Left ventricle myocardium superior (tissue), 1 donor: ENCODE measurements around the gene SMARCA4. TPM values are rescaled to one million over a fixed set of nuclear protein-coding genes. Genes with fewer than 3 reads are reported as not detected.
"Not testable (repeated sequence)": the region's sequence is repeated elsewhere in the genome, so short reads cannot be mapped to it uniquely, and the experiment has no call there.

Experiments used
- ATAC-seq: fragments of 200-7000 bp; cut with Tn5 transposase; one replicate; pipeline ENCODE4 v1.9.1; 2020; ENCODE audit warnings: mild to moderate bottlenecking, moderate library complexity
- DNase-seq: peaks from one replicate; pipeline ENCODE4 v3.0.0-alpha.2; 2020
- intact Hi-C: fragments of 100-400 bp; cut with micrococcal nuclease; formaldehyde crosslinking; loops from one replicate; pipeline ENCODE4 v1.11.0; 2022
- total RNA-seq: library from RNA; stranded (reverse); fragmentation: NEBNext Ultra II Directional; extraction: Animal tissue kit (Norgen Biotek cat#: 25700); gene quantifications from one replicate; pipeline ENCODE4 v1.2.1, GENCODE V29; 2021
- donor health status: DM: no; HTN: yes; CAD: no; lungs with severe emphysema.

The SMARCA4 gene
- total RNA-seq, 1 donor from 2014 or later = 41.6 TPM

DNA sequence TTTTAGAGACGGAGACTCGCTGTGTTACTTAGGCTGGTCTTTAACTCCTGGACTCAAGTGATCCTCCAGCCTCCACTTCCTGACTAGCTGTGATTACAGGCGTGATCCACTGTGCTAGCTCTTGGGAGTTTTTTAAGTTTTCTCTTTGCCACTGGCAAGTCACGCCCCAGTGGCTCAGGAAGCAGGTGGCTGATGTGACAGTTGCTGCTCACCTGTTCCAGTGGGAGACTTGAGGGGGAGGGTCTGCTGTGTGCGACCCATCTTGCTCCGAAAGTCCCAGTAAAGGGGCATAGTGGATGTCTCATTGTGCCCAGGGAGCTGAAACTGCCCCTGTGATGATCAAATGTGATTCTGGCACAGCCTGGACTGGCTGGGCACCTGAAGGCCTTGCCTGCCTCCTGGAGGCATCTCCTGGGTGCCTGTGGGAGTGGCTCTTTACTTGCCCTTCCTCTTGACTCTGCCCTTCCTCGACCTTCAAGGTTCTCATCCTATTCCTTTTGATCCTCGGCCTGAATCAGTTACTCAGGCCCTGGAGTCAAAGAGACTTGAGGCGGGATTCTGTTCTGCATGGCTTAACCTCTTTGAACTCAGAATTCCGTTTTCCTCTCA is 7.8 kb downstream of the SMARCA4 start:
- intact Hi-C loops = no loop called here
- DNase-seq (no peak), ATAC-seq (no peak)

DNA sequence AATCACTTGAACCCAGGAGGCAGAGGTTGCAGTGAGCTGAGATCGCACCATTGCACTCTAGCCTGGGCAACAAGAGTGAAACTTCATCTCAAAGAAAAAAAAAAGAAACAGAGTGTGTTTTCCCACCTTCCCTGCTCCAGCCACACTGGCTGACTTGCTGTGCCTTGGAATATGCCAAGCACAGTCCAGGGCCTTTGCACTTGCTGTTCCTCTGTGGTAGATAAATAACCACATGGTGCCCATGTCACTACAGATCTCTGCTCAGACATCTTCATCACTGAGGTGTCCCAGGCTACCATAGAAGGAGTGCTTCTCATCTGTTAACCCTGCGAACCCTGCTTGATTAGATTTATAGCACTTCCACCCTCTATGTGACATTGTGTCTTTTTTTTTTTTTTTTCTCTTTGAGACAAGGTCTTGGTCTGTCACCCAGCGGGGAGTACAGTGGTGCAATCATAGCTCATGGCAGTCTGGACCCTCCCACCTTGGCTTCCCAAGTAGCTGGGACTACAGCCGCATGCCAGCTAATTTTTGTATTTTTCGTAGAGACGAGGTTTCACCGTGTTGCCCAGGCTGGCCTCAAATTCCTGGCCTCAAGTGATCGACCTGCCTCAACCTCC is 10.4 kb downstream of the SMARCA4 start:
- ATAC-seq (no peak), DNase-seq (no peak)
- intact Hi-C loops = no loop called here

- DNase-seq (peak; percentile 71), ATAC-seq (peak; percentile 71)
- intact Hi-C loops = no loop called here
These were observed 14.7 kb downstream of the SMARCA4 start for GRCh38 chr19:10975374-10976130.

DNA sequence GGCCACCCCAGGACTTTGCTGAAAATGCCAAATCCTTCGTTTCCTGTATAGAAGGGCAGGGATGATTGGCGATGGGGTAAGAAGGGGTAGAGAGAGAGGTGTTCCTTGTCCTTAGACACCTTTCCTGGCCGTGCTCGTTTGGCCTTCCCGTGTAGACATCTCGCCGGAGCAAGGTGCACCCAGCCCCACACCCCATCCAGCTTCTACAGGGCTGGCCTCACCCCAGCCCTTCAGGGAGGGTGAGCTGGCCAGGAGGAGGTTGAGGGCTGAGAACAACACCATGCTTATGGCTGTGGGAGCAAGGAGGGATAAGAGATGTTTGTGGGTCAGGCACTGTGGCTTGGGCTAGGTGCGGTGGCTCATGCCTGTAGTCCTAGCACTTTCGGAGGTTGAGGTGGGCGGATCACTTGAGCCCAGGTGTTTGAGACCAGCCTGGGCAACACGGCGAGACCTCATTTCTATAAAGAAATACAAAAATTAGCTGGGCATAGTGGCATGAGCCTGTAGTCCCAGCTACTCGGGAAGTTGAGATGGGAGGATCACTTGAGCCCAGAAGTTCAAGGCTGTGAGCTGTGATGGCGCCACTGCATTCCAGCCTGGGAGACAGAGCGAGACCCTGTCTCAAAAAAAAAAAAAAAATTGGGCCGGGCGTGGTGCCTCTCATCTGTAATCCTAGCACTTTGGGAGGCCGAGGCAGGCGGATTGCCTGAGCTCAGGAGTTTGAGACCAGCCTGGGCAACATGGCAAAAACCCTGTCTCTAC is 15.5 kb downstream of the SMARCA4 start:
- intact Hi-C loops = no loop called here
- ATAC-seq (peak; percentile 30), DNase-seq (no peak)

- DNase-seq (no peak), ATAC-seq (no peak)
- intact Hi-C loops = no loop called here
These were observed 16.9 kb downstream of the SMARCA4 start for GRCh38 chr19:10977742-10978092.

DNA sequence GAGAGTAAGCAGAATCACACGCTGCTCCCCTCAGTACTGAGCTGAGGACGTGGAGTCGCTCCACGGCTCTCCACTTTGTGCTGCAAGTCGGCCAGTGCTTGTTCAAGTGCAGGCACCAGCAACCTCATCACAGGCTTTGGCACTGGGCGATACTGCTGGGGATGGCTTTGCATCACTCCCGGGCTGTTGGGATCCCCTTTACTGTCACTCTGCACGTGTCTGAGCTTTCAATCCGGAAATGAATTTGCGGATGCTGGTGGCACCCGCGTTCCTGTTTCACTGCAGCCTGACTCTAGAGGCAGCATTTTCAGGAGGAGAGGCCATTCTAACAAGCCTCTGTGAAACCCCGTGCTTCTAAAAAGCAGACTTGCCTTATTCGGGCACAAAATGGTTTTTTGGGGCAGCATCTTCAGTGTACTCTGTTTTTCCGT is 19.1 kb downstream of the SMARCA4 start:
- no peak for DNase-seq
- intact Hi-C loops = no loop called here
- no peak for ATAC-seq

- no peak for DNase-seq
- ATAC-seq = no peak
- intact Hi-C loops = no loop called here
These were observed 20.5 kb downstream of the SMARCA4 start for GRCh38 chr19:10981252-10981895.

DNA sequence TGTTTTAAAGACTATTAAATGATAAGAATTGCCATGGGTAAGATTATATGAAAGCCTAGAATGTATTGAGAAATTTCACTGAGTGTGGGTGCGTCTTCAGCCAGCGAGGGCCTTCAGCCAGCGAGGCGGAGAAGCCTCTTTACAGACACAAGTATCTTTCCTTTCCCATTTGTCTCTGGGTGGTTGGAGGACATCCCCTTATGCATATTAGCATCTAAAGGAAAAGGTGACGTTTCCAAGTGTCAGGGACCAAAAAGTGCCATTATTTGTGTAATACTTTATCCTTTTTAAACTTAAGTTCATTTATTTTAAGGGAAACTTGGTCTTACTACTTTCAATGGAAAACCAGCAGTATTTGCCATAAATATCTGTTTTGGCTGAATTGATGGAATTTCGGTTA is 22.2 kb downstream of the SMARCA4 start:
- intact Hi-C loops = no loop called here
- ATAC-seq = no peak
- no peak for DNase-seq

DNA sequence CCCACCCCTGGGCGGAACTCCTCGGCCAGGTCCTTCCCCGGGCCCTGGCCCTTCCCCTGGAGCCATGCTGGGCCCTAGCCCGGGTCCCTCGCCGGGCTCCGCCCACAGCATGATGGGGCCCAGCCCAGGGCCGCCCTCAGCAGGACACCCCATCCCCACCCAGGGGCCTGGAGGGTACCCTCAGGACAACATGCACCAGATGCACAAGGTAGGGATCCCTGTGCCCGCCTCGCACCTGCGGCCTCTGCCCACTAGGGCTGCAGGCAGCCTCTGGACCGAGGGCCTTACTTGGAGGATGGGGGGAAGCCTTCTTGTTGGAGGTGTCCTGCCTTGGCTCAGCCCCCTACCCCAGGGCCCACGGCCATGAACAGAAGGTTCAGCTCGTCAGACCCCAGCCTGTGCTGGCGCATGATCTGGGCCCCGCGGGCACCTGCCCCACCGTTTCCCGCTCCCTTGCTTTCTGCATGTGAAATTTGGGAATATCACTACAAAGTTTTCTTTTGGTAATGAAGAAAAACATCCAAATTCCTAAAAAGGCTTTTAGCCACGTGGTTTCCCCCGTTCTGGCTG is 23.4 kb downstream of the SMARCA4 start:
- DNase-seq (no peak), ATAC-seq (no peak)
- intact Hi-C loops = no loop called here

- ATAC-seq (no peak), DNase-seq (no peak)
- intact Hi-C loops = no loop called here
These were observed 24.7 kb downstream of the SMARCA4 start for GRCh38 chr19:10985502-10985901.

GRCh38 chr19:10986301-10987127 is 25.7 kb downstream of the SMARCA4 start:
- DNase-seq (no peak), ATAC-seq (no peak)
- intact Hi-C loops = no loop called here

DNA sequence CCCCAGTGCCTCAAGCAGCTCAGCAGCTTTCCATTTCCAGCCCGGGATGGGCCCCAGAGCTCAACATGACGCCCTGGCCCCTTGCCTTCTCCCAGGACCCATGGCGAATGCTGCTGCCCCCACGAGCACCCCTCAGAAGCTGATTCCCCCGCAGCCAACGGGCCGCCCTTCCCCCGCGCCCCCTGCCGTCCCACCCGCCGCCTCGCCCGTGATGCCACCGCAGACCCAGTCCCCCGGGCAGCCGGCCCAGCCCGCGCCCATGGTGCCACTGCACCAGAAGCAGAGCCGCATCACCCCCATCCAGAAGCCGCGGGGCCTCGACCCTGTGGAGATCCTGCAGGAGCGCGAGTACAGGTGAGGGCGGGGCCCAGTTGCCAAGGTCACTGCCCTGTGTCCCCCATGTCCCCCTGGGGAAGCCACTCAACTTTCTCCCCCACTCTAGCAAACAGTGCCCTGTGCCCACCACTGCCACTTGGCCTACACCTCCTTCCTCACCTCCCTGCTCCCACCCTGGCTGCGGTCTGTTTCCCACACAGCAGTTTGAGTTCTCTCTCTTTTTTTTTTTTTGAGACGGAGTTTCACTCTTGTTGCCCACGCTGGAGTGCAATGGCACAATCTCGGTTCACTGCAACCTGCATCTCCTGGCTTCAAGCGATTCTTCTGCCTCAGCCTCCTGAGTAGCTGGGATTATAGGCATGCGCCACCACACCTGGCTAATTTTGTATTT is 26.9 kb downstream of the SMARCA4 start:
- ATAC-seq (no peak), DNase-seq (no peak)
- intact Hi-C loops = no loop called here

DNA sequence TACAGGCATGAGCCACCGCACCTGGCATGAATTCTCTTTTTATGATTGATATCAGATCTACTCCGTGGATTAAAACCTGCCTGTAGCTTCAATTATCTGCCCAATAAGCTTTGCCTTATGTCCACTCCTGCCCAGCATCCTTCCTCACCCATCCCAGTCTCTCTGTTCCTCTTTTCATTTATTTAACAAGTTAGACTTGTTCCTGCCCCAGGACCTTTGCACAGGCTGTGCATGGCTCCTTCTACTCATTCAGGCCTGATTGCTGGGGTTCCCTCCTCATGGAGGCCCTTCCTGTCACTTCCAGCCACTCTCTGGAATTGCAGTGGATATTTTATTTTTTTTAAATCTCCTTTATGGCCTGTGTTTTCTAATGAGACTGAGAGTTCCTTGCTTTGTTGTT is 27.6 kb downstream of the SMARCA4 start:
- ATAC-seq = no peak
- no peak for DNase-seq
- intact Hi-C loops = no loop called here

DNA sequence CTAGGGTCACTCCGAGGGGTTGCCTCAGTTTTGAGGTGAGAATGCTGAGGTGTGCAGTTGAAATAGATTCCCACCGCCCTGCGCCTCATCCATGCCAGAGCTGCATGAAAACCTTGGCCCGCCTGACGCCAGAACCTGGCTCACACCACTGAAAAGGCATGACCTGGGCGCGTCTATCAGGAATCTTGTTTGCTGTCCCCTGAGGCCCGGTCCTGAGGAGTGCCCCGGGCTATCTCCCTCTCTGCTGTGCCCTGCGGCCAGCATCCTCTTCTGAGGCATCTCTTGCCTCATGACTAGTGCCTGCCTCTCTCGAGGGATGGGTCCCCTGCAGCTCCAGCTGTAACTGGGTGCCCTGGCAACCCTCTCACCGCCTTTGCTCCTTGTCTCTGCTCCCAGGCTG is 28.1 kb downstream of the SMARCA4 start:
- intact Hi-C loops = no loop called here
- DNase-seq (no peak), ATAC-seq (no peak)

DNA sequence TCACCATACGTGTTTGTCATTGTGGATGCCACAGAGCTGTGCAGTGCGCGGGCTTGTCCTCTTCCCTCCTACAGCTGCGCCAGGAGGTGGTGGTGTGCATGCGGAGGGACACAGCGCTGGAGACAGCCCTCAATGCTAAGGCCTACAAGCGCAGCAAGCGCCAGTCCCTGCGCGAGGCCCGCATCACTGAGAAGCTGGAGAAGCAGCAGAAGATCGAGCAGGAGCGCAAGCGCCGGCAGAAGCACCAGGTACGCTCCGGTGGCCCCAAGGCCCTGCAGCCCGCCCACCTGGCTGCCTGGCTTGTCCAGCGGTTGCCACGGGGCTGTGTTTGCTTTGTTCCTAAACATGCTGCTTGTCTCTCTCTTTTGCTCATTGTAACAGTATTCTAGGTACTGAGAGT is 30.2 kb downstream of the SMARCA4 start:
- DNase-seq = no peak
- ATAC-seq = no peak
- intact Hi-C loops = no loop called here

DNA sequence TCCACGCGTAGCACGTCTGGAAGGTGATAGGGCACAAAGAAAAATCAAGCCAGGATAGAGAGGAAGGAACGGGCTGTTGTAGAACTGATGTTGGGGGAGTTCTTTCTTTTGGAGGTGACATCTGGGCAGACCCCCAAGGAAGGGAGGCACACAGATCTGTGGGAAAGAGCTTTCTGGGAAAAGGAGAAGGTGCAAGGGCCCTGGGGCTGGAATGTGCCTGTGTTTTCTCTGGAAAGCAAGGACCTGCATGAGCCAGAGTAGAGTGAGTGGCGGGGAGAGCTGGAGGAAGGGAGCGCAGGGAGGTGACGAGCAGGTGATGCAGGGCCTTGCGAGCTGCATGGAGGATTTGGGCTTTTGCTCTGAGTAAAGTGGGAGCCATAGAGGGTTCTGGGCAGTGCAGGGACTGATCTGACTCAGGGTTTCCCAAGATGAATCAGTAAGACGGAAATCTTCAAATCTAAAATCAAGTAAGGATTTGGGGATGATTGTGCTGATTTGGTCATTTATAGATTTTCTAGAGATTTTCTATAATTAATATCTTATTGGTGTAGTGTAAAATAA is 30.8 kb downstream of the SMARCA4 start:
- ATAC-seq (no peak), DNase-seq (no peak)
- intact Hi-C loops = no loop called here

DNA sequence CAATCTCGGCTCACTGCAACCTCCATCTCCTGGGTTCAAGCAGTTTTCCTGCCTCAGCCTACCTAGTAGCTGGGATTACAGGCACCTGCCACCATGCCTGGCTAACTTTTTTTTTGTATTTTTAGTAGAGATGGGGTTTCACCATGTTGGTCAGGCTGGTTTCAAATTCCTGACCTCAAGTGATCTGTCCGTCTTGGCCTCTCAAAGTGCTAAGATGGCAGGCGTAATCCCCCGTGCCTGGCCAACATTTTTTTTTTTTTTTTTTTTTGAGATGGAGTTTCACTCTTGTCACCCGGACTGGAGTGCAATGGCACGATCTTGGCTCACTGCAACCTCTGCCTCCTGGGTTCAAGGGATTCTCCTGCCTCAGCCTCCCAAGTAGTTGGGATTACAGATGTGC is 31.3 kb downstream of the SMARCA4 start:
- DNase-seq, intact Hi-C loops, ATAC-seq: not testable (repeated sequence)
